ENCODE data around the gene LYL1.

- TF ChIP-seq POLR2A (IDR thresholded peaks at IDR 0.05; ENCODE audit: low read depth, low read length) (no peak), POU2F2 (IDR thresholded peaks at IDR 0.05; ENCODE audit: low read depth, low read length) (no peak), SPI1 (IDR thresholded peaks at IDR 0.05; ENCODE audit: low read depth, low read length) (no peak)
Measured at GRCh38 chr19:13099073-13099999, 3.3 kb downstream of the LYL1 start.

All from GM12891 (cell line).